8988T (cell line): ENCODE measurements around the gene SHROOM3.

Experiments
- DNase-seq: peaks from one replicate; pipeline ENCODE4 v3.0.0; 2011

SHROOM3 gene

GRCh38 chr4:76498550-76498949 is 63.5 kb downstream of the SHROOM3 start:
- DNase-seq = no peak

- no peak for DNase-seq
Measured at GRCh38 chr4:76499461-76499860, 64.4 kb downstream of the SHROOM3 start.

- DNase-seq = no peak
Measured at GRCh38 chr4:76502886-76503285, 67.9 kb downstream of the SHROOM3 start.

- no peak for DNase-seq
Measured at GRCh38 chr4:76504613-76505465, 69.8 kb downstream of the SHROOM3 start.

GRCh38 chr4:76511947-76512346 is 76.9 kb downstream of the SHROOM3 start:
- DNase-seq = no peak

GRCh38 chr4:76513482-76513881 is 78.5 kb downstream of the SHROOM3 start:
- no peak for DNase-seq

GRCh38 chr4:76514087-76514486 is 79.1 kb downstream of the SHROOM3 start:
- DNase-seq = no peak

GRCh38 chr4:76515975-76516843 is 81.2 kb downstream of the SHROOM3 start:
- no peak for DNase-seq

GRCh38 chr4:76518241-76518640 is 83.2 kb downstream of the SHROOM3 start:
- no peak for DNase-seq

- no peak for DNase-seq
Measured at GRCh38 chr4:76523593-76523992, 88.6 kb downstream of the SHROOM3 start.

GRCh38 chr4:76525751-76526150 is 90.7 kb downstream of the SHROOM3 start:
- no peak for DNase-seq

GRCh38 chr4:76526585-76526990 is 91.6 kb downstream of the SHROOM3 start:
- no peak for DNase-seq

- DNase-seq = no peak
Measured at GRCh38 chr4:76527666-76528065, 92.6 kb downstream of the SHROOM3 start.

- no peak for DNase-seq
Measured at GRCh38 chr4:76531597-76531996, 96.6 kb downstream of the SHROOM3 start.

- no peak for DNase-seq
Measured at GRCh38 chr4:76532805-76533204, 97.8 kb downstream of the SHROOM3 start.

- no peak for DNase-seq
Measured at GRCh38 chr4:76533314-76533713, 98.3 kb downstream of the SHROOM3 start.

GRCh38 chr4:76535603-76536372 is 100.8 kb downstream of the SHROOM3 start:
- no peak for DNase-seq

- no peak for DNase-seq
Measured at GRCh38 chr4:76536373-76536689, 101.3 kb downstream of the SHROOM3 start.

- no peak for DNase-seq
Measured at GRCh38 chr4:76538296-76538695, 103.3 kb downstream of the SHROOM3 start.

- no peak for DNase-seq
Measured at GRCh38 chr4:76539979-76540378, 105.0 kb downstream of the SHROOM3 start.

GRCh38 chr4:76540486-76540885 is 105.5 kb downstream of the SHROOM3 start:
- no peak for DNase-seq

- DNase-seq = no peak
Measured at GRCh38 chr4:76543378-76543777, 108.3 kb downstream of the SHROOM3 start.

- no peak for DNase-seq
Measured at GRCh38 chr4:76544725-76545124, 109.7 kb downstream of the SHROOM3 start.
